ENCODE data around the gene LRRC8C.

GRCh38 chr1:89720839-89721238, 87.9 kb downstream of the LRRC8C start:
- TF ChIP-seq CTCF (IDR thresholded peaks at IDR 0.05; ENCODE audit: poor library complexity) (no peak), EZH2 (IDR thresholded peaks at IDR 0.05; ENCODE audit: borderline replicate concordance) (no peak), EZH2phosphoT487 (IDR thresholded peaks at IDR 0.05; ENCODE audit: low read depth, severe bottlenecking, unreplicated experiment) (no peak)

All from hepatocyte (in vitro differentiated cells).